GM21529 (cell line): ENCODE data around the gene NHEJ1.

Experiments used
- ATAC-seq: cut with Tn5 transposase; IDR thresholded peaks from one replicate; pipeline ENCODE4 v1.9.1; 2021; ENCODE audit not compliant: unreplicated experiment

Gene NHEJ1

DNA sequence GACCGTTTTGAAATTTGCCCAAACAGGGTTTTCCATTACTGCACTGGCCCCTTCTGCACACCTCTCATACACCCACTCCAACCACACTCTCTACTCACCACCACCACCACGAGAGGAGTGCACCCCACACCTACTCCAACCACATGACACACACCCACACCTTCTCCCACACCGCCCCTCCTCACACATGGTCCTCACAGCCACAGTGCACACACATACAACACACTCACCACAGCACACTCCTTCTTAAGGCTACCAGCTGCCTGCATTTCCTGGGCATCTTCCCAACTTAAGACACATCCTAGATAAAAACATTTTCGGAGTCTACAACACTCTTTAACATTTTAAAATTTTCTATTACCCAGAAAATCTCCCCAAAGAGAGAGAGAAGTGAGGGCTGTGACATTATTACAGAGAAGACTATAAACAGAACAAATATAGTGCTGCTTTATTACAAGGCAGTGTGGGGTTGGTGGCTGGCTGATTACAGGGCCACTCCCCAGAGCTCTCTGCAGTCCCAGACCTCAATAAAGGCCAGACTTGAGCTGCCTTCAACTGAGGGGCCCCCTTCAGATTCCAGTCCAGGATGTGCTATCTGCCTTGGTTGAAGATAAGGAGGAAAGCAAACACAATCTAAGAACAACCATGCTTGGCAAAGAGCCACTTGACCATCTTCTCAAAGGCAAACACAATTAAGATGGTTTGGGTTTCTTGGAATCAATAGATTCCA is 36.1 kb downstream of the NHEJ1 start:
- no peak for ATAC-seq

- no peak for ATAC-seq
Observed at GRCh38 chr2:219123356-219124135, 37.1 kb downstream of the NHEJ1 start.

- ATAC-seq, result no peak
Observed at GRCh38 chr2:219122202-219122980, 38.2 kb downstream of the NHEJ1 start.

DNA sequence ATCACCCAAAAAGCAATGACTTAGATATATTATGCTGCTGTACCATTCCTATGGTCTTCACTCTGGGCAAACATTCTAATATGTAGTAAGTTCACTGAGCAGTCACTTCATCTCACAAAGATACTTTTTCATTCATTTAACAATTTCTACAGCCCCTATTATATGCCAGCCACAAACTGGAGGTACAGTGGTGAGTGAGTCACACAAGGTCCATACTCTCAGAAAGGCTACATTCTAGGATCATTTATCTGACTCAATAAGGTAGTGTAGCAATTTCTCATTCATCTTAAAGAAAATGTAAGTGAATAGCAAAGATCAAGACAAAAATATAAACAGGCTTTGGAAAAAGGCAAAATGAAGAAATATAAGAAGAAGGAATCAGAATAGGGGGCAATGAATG is 40.5 kb downstream of the NHEJ1 start:
- ATAC-seq, result no peak

- no peak for ATAC-seq
Observed at GRCh38 chr2:219119422-219120043, 41.1 kb downstream of the NHEJ1 start.

DNA sequence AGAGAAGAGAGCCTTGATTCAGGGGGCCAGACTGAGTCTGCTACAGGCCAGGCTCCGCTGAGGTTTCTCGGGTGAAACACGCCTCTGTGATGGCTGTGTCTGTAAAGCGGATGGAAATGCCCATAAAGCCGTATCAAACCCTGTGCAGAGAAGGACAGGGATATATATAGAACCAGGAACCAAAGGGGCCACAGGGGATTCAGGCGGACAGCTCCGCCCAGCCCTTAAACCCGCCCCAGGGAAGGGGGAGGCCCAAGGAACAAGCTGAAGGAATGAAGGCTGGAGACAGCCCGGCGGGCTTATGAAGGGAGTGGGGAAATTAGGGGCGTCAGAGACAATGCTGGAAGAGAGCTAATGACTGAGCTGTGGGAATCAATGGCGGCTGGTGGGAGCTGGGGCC is 42.1 kb downstream of the NHEJ1 start:
- ATAC-seq, result no peak

DNA sequence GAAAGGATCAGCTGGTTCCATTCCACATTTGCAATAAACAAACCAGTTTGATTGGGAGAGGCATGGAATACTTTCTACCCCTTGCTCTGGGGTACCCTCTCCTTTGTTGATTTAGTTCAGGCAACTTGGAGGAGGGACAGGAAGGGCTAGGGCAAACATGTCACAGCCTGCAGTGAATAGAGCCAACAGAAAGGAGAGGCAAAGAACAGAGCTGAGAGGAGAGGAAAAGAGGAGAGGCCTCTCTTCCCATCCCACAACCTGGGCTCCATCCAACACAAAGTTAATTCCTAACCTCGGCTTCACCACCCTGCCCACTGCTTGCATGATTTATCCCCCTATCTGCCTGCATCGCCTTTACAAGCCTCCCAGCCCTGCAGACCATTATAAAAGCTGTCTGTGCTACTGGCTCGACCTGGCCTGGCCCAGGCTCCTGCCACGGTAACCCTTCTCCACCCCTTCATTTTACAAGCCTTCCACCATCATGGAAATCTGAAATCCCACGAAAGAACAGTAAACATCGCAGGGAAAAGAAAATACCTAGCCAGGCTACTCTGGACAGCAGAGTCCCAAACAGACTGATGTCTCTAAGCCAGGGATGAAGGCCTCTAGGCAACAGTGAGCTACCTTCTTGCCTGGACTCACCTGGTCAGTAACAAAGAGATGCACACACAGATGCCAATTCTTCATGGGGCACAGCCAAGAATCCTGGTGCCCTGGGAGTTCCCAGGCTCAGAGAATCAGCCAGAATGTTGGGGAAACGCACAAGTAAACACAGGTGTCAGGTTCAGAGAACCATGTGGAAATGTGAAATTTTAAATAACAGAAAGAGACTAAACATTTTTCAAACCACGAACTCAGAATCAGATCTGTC is 43.6 kb downstream of the NHEJ1 start:
- no peak for ATAC-seq

DNA sequence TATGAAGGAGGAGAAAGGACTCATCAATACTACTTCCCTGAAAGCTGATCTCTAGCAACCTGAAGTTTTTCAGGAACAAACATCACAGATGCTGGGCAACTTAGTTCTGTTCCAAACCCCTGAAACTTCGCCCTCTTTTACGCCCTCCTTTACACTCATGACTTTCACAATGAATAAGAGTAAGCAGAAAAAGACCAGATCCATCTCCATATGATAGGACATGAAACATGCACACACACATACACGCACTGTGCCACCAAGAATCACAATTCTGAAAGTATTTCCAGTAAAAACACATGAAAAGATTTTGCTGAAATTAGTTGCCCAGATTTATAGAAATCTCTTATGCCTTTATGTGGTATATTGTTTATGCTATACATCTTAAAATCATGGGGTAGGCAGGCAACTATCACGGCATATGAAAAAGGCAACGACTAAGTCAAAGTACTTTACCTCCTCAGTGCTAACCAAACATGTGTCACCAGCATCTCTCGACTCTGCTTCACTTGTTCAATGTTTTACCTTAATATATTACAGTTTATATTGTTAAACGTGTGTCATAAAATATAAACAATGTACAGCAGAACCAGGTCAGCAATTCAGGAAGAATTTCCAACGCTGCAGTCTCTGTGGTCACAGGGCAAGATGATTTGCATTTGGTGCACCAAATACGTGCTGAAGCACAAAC is 47.8 kb downstream of the NHEJ1 start:
- ATAC-seq, result no peak

DNA sequence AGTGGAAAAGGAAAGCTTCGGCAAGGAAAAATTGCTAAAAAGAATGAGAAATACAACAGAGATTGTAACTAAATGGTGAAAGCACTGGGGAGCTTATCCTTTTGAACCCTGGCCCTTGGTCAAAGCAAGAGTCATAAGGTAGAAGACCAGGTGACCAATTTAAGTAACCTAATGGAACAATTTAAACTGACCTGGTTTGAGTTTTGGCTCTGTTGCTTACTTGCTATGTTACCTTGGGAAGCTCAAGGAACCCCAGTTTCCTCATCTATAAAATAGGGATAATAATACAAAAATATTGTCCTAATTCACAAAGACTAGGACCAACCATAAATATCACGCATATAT is 48.6 kb downstream of the NHEJ1 start:
- no peak for ATAC-seq

- no peak for ATAC-seq
Observed at GRCh38 chr2:219111375-219112061, 49.1 kb downstream of the NHEJ1 start.

- ATAC-seq, result no peak
Observed at GRCh38 chr2:219109471-219109870, 51.1 kb downstream of the NHEJ1 start.

DNA sequence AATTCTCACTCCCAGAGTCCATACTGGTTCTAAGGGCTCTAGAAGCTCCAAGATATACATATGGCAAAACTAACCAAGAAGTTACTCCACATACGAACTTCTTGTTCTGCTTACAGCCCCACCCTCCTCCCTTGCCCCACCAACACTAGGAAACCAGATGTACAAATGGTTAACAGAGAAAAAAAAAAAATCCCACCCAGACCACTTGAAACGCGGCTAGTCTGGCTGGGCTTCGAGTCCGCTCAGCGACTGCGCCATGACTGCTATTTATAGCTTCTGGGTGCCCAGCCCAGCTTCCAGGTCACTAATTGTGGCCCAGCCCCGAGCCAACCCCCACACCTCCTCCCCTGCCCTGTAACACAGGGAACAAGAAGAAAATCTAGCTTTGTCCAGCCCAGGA is 52.9 kb downstream of the NHEJ1 start:
- no peak for ATAC-seq

DNA sequence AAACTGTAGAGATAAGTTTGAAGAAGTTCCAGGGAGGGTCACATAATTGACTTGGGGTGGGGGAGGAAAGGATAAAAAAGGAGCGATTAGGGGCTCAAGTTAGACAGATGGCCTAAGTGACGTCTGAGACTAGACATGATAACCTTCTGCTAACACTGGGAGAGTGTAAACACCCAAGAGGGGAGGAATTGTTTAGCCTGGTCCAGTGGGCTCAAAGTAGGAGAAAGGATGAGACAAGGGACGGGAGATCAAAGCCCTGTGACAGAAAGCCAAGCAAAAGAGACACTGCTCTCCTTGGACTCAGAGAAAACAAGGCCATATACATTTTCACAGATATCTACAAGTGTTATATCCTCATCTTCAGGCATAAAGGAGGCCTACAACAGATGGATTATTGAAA is 54.4 kb downstream of the NHEJ1 start:
- no peak for ATAC-seq

- ATAC-seq, result peak; percentile 55
Observed at GRCh38 chr2:219104107-219105035, 56.2 kb downstream of the NHEJ1 start.

GRCh38 chr2:219099329-219099728 is 61.3 kb downstream of the NHEJ1 start:
- ATAC-seq, result no peak

DNA sequence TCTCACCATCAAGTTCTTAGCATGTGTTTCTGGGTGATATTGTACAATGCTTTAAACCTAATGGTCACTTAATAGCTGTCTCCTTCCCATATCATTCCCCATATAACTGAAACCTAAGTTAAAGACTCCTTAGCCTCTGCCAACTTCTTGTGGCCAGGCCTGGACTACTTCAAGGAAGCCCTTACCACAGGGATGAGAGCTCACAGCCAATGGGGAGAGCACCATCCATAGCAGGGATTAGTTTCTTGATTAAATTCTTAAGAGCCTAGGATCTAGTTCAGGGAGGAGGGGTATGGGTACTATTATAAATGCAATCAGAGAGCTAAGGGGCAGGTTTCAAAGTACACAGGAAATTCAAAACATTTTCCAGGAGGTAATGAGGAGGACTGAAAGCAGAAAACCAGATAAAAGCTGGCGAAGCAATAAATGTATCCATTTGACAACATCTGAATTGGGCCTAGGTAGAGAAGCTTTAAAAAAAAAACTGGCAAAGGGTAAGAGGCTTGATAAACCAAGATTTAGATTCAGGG is 65.1 kb downstream of the NHEJ1 start:
- ATAC-seq, result no peak

DNA sequence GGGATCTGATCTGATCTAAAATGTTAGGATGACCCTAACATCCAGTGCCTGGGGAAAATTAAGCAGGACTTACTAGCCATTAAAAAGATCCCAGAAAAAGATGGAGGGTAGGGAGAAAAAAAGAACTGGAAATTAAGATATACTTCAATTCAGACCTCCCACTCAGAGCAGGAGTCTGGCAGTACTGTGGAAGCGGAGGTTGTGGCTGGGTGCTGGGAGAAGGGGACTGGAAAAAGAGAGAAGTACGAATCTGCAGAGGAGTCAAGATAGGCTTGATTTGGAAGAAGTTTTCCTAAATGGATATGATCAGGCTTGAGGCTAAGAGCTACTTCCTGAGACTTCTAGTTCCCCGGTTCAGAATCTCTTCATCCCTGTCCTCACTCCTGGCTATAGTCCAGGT is 66.4 kb downstream of the NHEJ1 start:
- no peak for ATAC-seq
